ENCODE measurements around the gene NOL6. TPM values are rescaled to one million over a fixed set of nuclear protein-coding genes. Genes with fewer than 3 reads are reported as not detected.
"Not testable (repeated sequence)": the region's sequence is repeated elsewhere in the genome, so short reads cannot be mapped to it uniquely, and the experiment has no call there.

NOL6 gene
- total RNA-seq, 1 experiment from 2014 or later: 36.4 TPM

DNA sequence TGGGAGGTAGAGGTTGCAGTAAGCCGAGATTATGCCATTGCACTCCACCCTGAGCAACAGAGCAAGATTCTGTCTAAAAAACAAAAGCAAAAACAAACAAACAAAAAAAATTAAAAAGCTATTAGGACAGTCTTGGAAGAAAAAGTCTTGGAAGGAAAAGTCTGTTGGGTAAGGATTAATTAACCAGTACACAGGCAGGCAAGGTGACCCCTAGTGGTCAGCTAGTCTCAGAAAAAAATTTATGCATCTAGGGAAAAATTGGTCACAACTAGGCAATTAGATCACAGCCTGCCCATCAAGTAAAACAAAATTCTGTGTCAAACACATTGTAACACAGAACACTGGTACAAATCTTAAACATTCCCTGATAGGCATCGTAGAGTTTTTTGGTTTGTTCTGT lies 43.6 kb upstream of the NOL6 start:
- no TSS peak for BruUV-seq (replicated peaks)
- POLR2A ChIA-PET: no interaction called here
- Histone ChIP-seq H2AFZ (ENCODE audit: low read depth, low read length, poor library complexity, severe bottlenecking) (no peak overlapping the region), H3K9me2 (ENCODE audit: insufficient read depth) (no peaks in the 10 kb centered on the region), H3K4me1 (ENCODE audit: control insufficient read depth in 1 of 2, insufficient read depth in 2 of 2, low read length in 2 of 2) (no peaks in the 10 kb centered on the region), H3K4me2 (ENCODE audit: low read length) (no peak overlapping the region), H4K20me1 (ENCODE audit: insufficient read depth) (no peaks in the 10 kb centered on the region), H3K9me3 (ENCODE audit: control insufficient read depth in 1 of 2, insufficient read depth in 1 of 2, low read depth in 1 of 2, low read length in 2 of 2) (no peaks in the 10 kb centered on the region), H3K4me3 (replicated peaks in 1 of 2; ENCODE audit: low read depth in 1 of 2, low read length in 2 of 2) (no peak overlapping the region), H3K27ac (ENCODE audit: low read depth, low read length) (no peak overlapping the region), H3K9ac (ENCODE audit: low read length) (no peak overlapping the region), H3K27me3 (ENCODE audit: insufficient read depth, low read length) (no peaks in the 10 kb centered on the region), H3K36me3 (ENCODE audit: control insufficient read depth in 1 of 2, insufficient read depth in 2 of 2, low read length in 2 of 2) (no peaks in the 10 kb centered on the region), H3K79me2 (ENCODE audit: insufficient read depth, low read length) (no peaks in the 10 kb centered on the region)
- CTCF ChIA-PET: interaction anchor here (1.3 kb wide), 1 partner anchor 9 kb away, joined by 3 read pairs; no protein-coding TSS in a partner anchor
- RAD21 ChIA-PET (ENCODE audit: low non-redundant PET in 1 of 2, low total read pairs in 2 of 2, uncharacterized antibody in 2 of 2, unreplicated experiment in 2 of 2): no interaction called here
- DNase-seq (ENCODE audit: low read depth, low spot score) (no peak), ATAC-seq (peak; percentile 75)
- TF ChIP-seq FOSL1 (IDR thresholded peaks at IDR 0.05; ENCODE audit: low read depth) (no peak), JUND (IDR thresholded peaks at IDR 0.05) (no peak), POLR2AphosphoS5 (IDR thresholded peaks at IDR 0.05; ENCODE audit: low read depth, low read length) (no peak), EGR1 (IDR thresholded peaks at IDR 0.05; ENCODE audit: low read depth) (no peak), EZH2phosphoT487 (IDR thresholded peaks at IDR 0.05; ENCODE audit: borderline replicate concordance) (no peak), SP1 (IDR thresholded peaks at IDR 0.05; ENCODE audit: low read depth) (no peak), TCF7L2 (IDR thresholded peaks at IDR 0.05; ENCODE audit: borderline replicate concordance, extremely low read depth, insufficient read depth, insufficient read length) (no peak), RAD21 (IDR thresholded peaks at IDR 0.05; ENCODE audit: low read depth) (peak; percentile 24; the same call in 1 of the 2 replicates), CEBPB (IDR thresholded peaks at IDR 0.05; ENCODE audit: low read depth) (no peak)
- TF ChIP-seq, protein P1, sequence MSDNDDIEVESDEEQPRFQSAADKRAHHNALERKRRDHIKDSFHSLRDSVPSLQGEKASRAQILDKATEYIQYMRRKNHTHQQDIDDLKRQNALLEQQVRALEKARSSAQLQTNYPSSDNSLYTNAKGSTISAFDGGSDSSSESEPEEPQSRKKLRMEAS (IDR thresholded peaks at IDR 0.05): no peak
- TF ChIP-seq, protein P2, sequence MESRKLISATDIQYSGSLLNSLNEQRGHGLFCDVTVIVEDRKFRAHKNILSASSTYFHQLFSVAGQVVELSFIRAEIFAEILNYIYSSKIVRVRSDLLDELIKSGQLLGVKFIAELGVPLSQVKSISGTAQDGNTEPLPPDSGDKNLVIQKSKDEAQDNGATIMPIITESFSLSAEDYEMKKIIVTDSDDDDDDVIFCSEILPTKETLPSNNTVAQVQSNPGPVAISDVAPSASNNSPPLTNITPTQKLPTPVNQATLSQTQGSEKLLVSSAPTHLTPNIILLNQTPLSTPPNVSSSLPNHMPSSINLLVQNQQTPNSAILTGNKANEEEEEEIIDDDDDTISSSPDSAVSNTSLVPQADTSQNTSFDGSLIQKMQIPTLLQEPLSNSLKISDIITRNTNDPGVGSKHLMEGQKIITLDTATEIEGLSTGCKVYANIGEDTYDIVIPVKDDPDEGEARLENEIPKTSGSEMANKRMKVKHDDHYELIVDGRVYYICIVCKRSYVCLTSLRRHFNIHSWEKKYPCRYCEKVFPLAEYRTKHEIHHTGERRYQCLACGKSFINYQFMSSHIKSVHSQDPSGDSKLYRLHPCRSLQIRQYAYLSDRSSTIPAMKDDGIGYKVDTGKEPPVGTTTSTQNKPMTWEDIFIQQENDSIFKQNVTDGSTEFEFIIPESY (IDR thresholded peaks at IDR 0.05; ENCODE audit: extremely low read depth, insufficient replicate concordance, low read length): no peak
- TF ChIP-seq, protein P3, sequence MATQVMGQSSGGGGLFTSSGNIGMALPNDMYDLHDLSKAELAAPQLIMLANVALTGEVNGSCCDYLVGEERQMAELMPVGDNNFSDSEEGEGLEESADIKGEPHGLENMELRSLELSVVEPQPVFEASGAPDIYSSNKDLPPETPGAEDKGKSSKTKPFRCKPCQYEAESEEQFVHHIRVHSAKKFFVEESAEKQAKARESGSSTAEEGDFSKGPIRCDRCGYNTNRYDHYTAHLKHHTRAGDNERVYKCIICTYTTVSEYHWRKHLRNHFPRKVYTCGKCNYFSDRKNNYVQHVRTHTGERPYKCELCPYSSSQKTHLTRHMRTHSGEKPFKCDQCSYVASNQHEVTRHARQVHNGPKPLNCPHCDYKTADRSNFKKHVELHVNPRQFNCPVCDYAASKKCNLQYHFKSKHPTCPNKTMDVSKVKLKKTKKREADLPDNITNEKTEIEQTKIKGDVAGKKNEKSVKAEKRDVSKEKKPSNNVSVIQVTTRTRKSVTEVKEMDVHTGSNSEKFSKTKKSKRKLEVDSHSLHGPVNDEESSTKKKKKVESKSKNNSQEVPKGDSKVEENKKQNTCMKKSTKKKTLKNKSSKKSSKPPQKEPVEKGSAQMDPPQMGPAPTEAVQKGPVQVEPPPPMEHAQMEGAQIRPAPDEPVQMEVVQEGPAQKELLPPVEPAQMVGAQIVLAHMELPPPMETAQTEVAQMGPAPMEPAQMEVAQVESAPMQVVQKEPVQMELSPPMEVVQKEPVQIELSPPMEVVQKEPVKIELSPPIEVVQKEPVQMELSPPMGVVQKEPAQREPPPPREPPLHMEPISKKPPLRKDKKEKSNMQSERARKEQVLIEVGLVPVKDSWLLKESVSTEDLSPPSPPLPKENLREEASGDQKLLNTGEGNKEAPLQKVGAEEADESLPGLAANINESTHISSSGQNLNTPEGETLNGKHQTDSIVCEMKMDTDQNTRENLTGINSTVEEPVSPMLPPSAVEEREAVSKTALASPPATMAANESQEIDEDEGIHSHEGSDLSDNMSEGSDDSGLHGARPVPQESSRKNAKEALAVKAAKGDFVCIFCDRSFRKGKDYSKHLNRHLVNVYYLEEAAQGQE (IDR thresholded peaks at IDR 0.05; ENCODE audit: low read depth): no peak
- TF ChIP-seq, protein P4, sequence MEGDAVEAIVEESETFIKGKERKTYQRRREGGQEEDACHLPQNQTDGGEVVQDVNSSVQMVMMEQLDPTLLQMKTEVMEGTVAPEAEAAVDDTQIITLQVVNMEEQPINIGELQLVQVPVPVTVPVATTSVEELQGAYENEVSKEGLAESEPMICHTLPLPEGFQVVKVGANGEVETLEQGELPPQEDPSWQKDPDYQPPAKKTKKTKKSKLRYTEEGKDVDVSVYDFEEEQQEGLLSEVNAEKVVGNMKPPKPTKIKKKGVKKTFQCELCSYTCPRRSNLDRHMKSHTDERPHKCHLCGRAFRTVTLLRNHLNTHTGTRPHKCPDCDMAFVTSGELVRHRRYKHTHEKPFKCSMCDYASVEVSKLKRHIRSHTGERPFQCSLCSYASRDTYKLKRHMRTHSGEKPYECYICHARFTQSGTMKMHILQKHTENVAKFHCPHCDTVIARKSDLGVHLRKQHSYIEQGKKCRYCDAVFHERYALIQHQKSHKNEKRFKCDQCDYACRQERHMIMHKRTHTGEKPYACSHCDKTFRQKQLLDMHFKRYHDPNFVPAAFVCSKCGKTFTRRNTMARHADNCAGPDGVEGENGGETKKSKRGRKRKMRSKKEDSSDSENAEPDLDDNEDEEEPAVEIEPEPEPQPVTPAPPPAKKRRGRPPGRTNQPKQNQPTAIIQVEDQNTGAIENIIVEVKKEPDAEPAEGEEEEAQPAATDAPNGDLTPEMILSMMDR (IDR thresholded peaks at IDR 0.05 in 2 of 3, conservative IDR thresholded peaks at IDR 0.05 in 1 of 3; ENCODE audit: borderline replicate concordance in 1 of 3, insufficient read depth in 1 of 3, low read depth in 2 of 3, low read length in 2 of 3): peak; percentile 29 to 49 (median 44); a peak in 5 of 6 replicates
- intact Hi-C loops (cut with micrococcal nuclease): no loop called here

DNA sequence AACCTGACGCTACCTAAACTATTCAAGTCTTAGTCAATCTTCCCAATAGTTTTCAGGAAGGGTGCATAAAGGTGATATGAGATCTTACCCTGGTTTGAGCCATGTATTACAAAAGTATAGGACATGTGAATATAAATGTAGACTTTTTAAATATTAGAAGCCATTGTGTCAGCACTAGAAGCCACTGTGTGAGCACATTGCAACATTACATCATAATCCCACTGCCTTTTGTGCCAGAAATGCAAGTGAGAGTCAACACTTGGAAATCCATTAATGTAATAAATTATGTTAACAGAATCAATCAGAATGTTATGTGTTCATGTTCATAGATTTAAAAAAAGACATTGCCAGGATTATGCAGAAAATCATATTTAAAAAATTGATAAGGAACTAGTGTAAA lies 42.7 kb upstream of the NOL6 start:
- RAD21 ChIA-PET (ENCODE audit: low non-redundant PET in 1 of 2, low total read pairs in 2 of 2, uncharacterized antibody in 2 of 2, unreplicated experiment in 2 of 2); ATAC-seq; H3K9ac ChIP-seq (ENCODE audit: low read length); H3K36me3 ChIP-seq (ENCODE audit: control insufficient read depth in 1 of 2, insufficient read depth in 2 of 2, low read length in 2 of 2); H3K9me3 ChIP-seq (ENCODE audit: control insufficient read depth in 1 of 2, insufficient read depth in 1 of 2, low read depth in 1 of 2, low read length in 2 of 2); H3K27ac ChIP-seq (ENCODE audit: low read depth, low read length); H4K20me1 ChIP-seq (ENCODE audit: insufficient read depth); H3K79me2 ChIP-seq (ENCODE audit: insufficient read depth, low read length); CTCF ChIA-PET; H2AFZ ChIP-seq (ENCODE audit: low read depth, low read length, poor library complexity, severe bottlenecking); H3K4me3 ChIP-seq (replicated peaks in 1 of 2; ENCODE audit: low read depth in 1 of 2, low read length in 2 of 2); H3K27me3 ChIP-seq (ENCODE audit: insufficient read depth, low read length); H3K4me1 ChIP-seq (ENCODE audit: control insufficient read depth in 1 of 2, insufficient read depth in 2 of 2, low read length in 2 of 2); DNase-seq (ENCODE audit: low read depth, low spot score); H3K9me2 ChIP-seq (ENCODE audit: insufficient read depth); intact Hi-C loops (cut with micrococcal nuclease); BruUV-seq (replicated peaks); POLR2A ChIA-PET; H3K4me2 ChIP-seq (ENCODE audit: low read length): not testable (repeated sequence)

Measured in HCT116 (cell line).